ENCODE results near the gene CPE.

CPE gene

GRCh38 chr4:165364452-165365080, 14.2 kb upstream of the CPE start:
- no peak for DNase-seq (ENCODE audit: low read depth in 2 of 3, low spot score in 2 of 3)

- DNase-seq (ENCODE audit: low read depth in 2 of 3, low spot score in 2 of 3) = no peak
Measured at GRCh38 chr4:165367040-165367439, 11.8 kb upstream of the CPE start.

DNA sequence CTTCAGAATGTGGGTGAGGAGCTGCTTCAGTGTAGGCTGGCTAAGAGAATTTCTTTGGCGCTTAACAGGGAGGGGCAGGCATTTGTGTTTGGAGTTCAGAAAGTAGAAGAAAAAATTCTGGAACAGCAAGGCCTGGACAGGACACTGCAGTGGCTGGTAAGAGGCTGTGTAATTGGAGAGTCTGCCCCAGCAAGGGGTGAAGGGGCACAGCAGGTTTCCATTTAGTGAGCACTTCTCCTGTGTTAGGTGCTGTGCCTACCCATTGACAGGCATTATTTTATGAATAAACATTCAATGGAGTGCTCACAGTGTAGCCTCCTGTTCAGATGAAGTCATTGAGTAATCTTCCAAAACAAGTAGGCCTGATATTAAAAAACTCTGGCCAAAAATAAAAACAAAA, 10.7 kb upstream of the CPE start:
- DNase-seq (ENCODE audit: low read depth in 2 of 3, low spot score in 2 of 3) = no peak

DNA sequence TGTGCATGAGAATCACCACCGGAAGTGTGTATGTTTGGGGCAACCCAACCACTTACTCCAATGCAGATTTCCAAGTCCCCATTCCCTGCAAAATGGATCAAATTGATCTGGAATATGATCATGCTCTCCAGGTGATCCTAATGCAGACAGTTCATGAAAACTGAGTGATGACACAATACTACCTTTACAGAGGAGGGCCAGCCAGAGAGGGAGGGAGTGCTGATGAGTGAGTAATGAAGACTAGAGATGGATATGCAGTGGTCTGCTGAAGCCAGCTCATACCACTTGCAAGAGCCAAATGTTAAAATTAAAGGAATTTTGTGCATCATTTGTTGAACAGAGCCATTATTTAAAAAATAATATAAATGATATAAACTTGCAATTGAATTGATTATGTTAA, 10.2 kb upstream of the CPE start:
- no peak for DNase-seq (ENCODE audit: low read depth in 2 of 3, low spot score in 2 of 3)

DNA sequence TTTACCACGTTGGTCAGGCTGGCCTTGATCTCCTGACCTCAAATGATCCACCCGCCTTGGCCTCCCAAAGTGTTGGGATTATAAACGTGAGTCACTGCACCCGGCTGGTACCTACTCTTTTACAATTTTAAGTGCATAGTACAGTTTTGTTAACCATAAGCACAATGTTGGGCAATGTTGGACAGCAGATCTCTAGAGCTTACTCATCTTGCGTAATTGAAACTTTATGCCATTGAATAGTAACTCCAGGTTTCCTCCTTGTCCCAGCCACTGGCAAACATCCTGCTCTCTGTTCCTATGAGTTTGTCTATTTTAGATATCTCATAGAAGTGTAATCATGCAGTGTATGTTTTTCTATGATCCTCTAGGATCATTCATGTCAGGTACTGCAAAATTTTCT, 9.3 kb upstream of the CPE start:
- DNase-seq (ENCODE audit: low read depth in 2 of 3, low spot score in 2 of 3) = no peak

DNA sequence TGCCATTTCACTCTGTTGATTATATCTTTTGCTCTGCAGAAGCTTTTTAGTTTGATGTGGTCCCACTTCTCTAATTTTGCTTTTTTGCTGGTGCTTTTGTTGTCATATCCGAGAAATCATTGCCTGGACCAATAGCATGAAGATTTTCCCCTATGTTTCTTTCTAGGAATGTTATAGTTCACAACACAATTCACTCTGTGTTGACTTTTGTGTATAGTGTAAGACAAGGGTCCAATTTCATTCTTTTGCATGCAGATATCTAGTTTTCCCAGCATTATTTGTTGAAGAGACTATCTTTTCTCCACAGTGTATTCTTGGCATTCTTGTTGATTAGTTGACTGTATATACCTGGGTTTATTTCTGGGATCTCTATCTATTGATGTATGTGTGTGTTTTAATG, 8.3 kb upstream of the CPE start:
- DNase-seq (ENCODE audit: low read depth in 2 of 3, low spot score in 2 of 3) = no peak

- no peak for DNase-seq (ENCODE audit: low read depth in 2 of 3, low spot score in 2 of 3)
Measured at GRCh38 chr4:165375465-165375864, 3.3 kb upstream of the CPE start.

DNA sequence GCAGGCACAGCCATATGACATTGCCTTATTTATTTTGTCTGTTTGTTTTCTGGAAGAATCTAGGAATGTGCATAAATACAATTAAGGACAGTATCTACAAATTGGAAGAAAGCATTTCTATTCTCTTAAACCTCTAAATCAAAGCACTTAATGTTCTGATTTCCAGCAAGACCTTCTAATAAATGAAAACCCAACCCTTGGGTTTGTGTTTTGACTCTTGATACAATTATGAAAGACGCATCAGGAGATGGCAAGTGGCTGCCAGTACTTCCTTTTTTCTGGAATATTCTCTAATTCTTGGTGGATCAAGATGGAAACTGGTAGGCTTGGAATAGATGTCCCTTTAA, 437 bp upstream of the CPE start:
- DNase-seq (ENCODE audit: low read depth in 2 of 3, low spot score in 2 of 3) = no peak

- no peak for DNase-seq (ENCODE audit: low read depth in 2 of 3, low spot score in 2 of 3)
Measured at GRCh38 chr4:165379678-165380064, 863 bp downstream of the CPE start.

- no peak for DNase-seq (ENCODE audit: low read depth in 2 of 3, low spot score in 2 of 3)
Measured at GRCh38 chr4:165380805-165381204, 2.0 kb downstream of the CPE start.

GRCh38 chr4:165381821-165382373, 3.1 kb downstream of the CPE start:
- DNase-seq (ENCODE audit: low read depth in 2 of 3, low spot score in 2 of 3) = no peak

DNA sequence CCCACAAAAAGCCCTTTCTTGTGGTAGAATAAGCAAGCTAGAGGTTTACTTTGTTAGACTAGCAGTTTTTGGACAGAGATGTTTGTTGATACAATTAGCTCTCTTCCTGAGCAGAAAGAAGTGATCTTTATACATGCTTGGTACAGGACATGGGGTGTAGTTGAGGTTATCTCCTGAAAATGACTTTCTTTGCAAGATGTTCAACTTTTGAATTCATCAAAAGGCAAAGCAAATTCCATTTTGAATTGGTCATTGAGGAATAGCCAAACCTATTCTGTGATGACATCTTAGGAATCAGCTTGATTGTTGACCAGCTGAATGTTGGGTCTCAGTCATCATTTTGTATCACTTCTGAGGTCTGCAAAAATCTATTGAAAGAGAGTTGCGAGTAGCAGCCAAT, 3.8 kb downstream of the CPE start:
- no peak for DNase-seq (ENCODE audit: low read depth in 2 of 3, low spot score in 2 of 3)

- no peak for DNase-seq (ENCODE audit: low read depth in 2 of 3, low spot score in 2 of 3)
Measured at GRCh38 chr4:165383591-165384073, 4.8 kb downstream of the CPE start.

DNA sequence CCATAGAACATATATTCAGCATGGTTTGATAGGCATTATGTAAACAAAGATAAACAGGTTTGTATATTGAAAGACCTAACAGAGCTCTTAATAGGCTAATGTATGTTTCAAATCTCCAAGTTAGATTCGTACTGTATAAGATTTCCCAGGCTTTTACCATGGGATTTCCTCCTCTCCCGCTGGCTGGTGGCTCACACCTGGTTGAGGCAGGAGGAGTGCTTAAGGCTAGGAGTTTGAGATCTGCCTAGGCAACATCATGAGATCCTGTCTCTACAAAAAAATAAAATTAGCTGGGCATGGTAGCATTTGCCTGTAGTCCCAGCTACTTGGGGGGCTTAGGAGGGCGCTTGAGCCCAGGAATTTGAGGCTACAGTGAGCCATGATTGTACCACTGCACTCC, 5.4 kb downstream of the CPE start:
- no peak for DNase-seq (ENCODE audit: low read depth in 2 of 3, low spot score in 2 of 3)

GRCh38 chr4:165384598-165384997, 5.8 kb downstream of the CPE start:
- DNase-seq (ENCODE audit: low read depth in 2 of 3, low spot score in 2 of 3) = no peak

DNA sequence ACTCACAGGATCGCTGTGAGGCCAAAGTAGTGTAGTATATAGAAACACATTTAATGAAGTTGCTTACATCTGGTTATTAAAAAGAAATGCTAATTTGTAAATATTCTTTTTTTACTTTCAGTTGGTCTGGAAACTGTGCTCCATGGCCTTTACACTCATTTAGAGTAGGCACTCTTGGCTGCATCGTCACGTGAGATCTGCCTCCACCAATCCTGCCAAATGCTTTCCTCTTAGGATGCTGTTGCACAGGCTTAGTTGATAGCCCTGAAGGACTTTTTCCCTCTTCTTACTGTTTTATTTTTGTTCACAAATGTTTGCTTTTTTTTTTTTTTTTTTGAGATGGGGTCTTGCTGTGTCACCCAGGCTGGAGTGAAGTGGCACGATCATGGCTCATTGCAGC, 6.3 kb downstream of the CPE start:
- no peak for DNase-seq (ENCODE audit: low read depth in 2 of 3, low spot score in 2 of 3)

- no peak for DNase-seq (ENCODE audit: low read depth in 2 of 3, low spot score in 2 of 3)
Measured at GRCh38 chr4:165386328-165386727, 7.5 kb downstream of the CPE start.

DNA sequence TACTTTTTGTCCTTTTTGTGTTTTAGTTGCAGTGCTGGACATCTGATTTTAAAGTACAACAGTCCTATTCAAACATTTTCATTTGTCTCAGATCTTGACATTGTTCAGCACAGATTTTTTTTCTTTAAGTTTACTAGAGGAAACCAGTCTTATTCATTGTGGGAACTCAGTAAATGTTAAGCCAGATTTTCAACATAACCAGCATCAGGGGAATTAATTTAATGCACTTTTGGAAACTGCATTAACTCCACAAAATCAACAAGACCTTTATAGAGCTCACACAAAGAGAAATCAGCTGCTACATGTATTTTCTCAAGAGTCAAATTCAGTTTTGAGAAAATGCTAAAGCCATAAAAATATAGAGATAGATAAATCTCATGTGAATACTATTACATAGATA, 9.9 kb downstream of the CPE start:
- DNase-seq (ENCODE audit: low read depth in 2 of 3, low spot score in 2 of 3) = no peak

DNA sequence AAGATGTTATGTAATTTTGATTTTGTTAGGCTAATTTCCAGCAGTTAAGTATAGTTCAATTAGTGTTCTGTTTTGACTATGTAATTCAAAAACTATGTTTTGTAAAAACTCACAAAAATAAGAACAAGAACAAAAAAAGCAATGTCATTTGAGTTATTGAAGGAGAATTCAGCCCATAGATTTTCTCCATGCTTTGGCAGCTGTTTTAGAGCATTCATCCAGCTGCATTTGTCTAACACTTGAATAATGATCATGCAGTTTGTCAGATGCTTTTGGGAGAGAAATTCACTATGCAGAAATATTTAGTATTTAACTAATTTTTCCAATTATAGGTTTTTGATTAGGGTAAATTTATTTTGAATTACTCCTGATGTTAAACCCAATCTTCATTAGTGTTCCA, 14.2 kb downstream of the CPE start:
- no peak for DNase-seq (ENCODE audit: low read depth in 2 of 3, low spot score in 2 of 3)

DNA sequence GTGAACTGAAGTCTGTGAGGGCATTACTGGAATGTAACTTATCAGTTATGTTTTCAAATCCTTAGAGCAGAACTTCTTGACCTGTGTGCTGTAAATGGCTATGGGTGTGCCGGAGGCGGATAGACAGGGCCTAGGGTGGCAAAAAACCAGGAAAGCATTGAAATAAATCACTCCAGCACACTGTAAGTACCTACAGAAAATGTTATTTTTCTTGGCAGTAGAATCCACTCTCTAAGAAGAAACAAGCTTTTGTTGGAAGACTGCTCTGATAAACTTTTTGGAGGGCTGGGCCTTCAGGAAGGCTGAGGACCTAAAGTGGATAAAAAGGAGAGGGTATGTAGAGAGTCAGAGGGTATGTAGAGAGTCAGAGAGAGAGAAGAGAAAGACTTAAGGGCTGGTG, 14.9 kb downstream of the CPE start:
- DNase-seq (ENCODE audit: low read depth in 2 of 3, low spot score in 2 of 3) = no peak

- no peak for DNase-seq (ENCODE audit: low read depth in 2 of 3, low spot score in 2 of 3)
Measured at GRCh38 chr4:165394275-165394674, 15.5 kb downstream of the CPE start.

DNA sequence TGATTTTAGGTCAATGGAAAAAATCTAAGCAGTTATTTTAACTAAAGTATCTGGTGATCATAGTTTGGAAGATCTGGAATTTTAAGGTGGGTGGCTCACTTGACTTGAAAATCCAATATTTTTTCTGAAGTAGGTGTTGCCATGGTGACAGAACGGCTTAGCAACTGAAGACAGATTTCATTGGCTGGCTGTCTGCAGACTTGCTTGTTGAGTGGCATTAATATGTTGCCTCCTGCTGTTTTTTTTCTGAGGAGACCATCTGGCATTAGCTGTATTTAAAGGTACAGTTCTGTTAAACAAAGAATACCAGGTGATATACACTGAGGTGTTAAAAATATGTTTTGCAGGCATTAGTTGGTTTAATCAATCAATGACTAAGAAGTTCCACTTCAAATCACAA, 19.8 kb downstream of the CPE start:
- no peak for DNase-seq (ENCODE audit: low read depth in 2 of 3, low spot score in 2 of 3)

GRCh38 chr4:165402375-165402774, 23.6 kb downstream of the CPE start:
- DNase-seq (ENCODE audit: low read depth in 2 of 3, low spot score in 2 of 3) = no peak

DNA sequence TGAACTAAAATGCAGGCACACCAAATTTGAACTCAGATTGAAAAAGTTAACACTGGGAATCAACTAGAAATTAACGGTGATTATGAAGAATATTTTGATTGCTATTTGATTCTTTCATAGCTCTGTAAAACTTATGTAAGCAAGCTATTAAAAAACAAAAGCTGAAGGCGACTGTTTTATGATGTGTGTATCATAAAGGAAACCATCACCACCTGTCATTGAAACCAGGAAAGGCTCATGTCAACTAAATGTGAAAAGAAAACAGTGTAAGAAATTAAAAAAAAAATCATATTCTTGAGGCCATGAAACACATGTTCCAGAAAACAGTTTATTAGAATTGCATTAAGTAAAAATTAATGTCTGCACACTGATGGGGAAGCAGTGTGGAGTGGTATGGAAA, 24.2 kb downstream of the CPE start:
- DNase-seq (ENCODE audit: low read depth in 2 of 3, low spot score in 2 of 3) = no peak

Measured in activated CD8-positive, alpha-beta memory T cell treated with anti-CD3 and anti-CD28 coated beads for 48 hours (primary cell).